DMS 273 (cell line): ENCODE results near the gene C11orf98.
"Not testable (repeated sequence)": the region's sequence is repeated elsewhere in the genome, so short reads cannot be mapped to it uniquely, and the experiment has no call there.

Source experiments
- DNase-seq: peaks from one replicate; lab custom pipeline; 2025; ENCODE audit not compliant: unreplicated experiment; lab: John Stamatoyannopoulos, UW

Gene C11orf98

GRCh38 chr11:62687508-62688396 lies 22.7 kb upstream of the C11orf98 start:
- no peak for DNase-seq

- DNase-seq, result no peak
Measured at GRCh38 chr11:62682518-62682917, 17.5 kb upstream of the C11orf98 start.

GRCh38 chr11:62680825-62681240 lies 15.8 kb upstream of the C11orf98 start:
- peak; percentile 79 for DNase-seq

GRCh38 chr11:62678770-62679696 lies 14.0 kb upstream of the C11orf98 start, which contains the start of gene UBXN1:
Gene UBXN1, minus strand, starts transcription at chr11:62679073. Its CDS starts 150 bp downstream, at chr11:62678923.
- DNase-seq, result peak; percentile 92

- peak; percentile 53 for DNase-seq
Measured at GRCh38 chr11:62678433-62678769, 13.4 kb upstream of the C11orf98 start.

GRCh38 chr11:62677714-62678113 lies 12.7 kb upstream of the C11orf98 start:
- DNase-seq, result no peak

GRCh38 chr11:62677156-62677555 lies 12.1 kb upstream of the C11orf98 start:
- peak; percentile 40 for DNase-seq

GRCh38 chr11:62676698-62677097 lies 11.7 kb upstream of the C11orf98 start:
- peak; percentile 64 for DNase-seq

GRCh38 chr11:62675415-62675814 lies 10.4 kb upstream of the C11orf98 start:
- not testable (repeated sequence) for DNase-seq

- no peak for DNase-seq
Measured at GRCh38 chr11:62673196-62673525, 8.2 kb upstream of the C11orf98 start.

- peak; percentile 90 for DNase-seq
Measured at GRCh38 chr11:62671608-62672389, 6.8 kb upstream of the C11orf98 start, which contains the start of the genes LBHD1 and UQCC3. Gene LBHD1, minus strand, starts transcription at chr11:62672267. Its CDS starts 2,236 bp downstream, at chr11:62670031. Gene UQCC3, plus strand, starts transcription at chr11:62671673. Its CDS starts 73 bp downstream, at chr11:62671746.

- DNase-seq, result no peak
Measured at GRCh38 chr11:62671236-62671607, 6.2 kb upstream of the C11orf98 start.

GRCh38 chr11:62669420-62670161 lies 4.6 kb upstream of the C11orf98 start:
- peak; percentile 88 for DNase-seq

- no peak for DNase-seq
Measured at GRCh38 chr11:62667460-62667859, 2.5 kb upstream of the C11orf98 start.

GRCh38 chr11:62666259-62666926 lies 1.4 kb upstream of the C11orf98 start:
- DNase-seq, result no peak

GRCh38 chr11:62665599-62666258 lies 719 bp upstream of the C11orf98 start:
- DNase-seq, result peak; percentile 62

- DNase-seq, result peak; percentile 80
Measured at GRCh38 chr11:62664405-62665074, 470 bp downstream of the C11orf98 start.

- no peak for DNase-seq
Measured at GRCh38 chr11:62656796-62657429, 8.1 kb downstream of the C11orf98 start.
